Nephron progenitor cell (in vitro differentiated cells): Measurements from ENCODE around the gene NIN.

Source experiments
- DNase-seq: peaks from one replicate; pipeline ENCODE4 v3.0.0; 2021
- H3K27ac Mint-ChIP-seq: 2 replicates; pipeline ENCODE4 v1.8.0; 2021; ENCODE audit warnings: mild to moderate bottlenecking, moderate library complexity, mixed read lengths
- H3K27me3 Mint-ChIP-seq: 2 replicates; pipeline ENCODE4 v1.8.0; 2021; ENCODE audit warnings: mild to moderate bottlenecking, low read depth, mixed read lengths; ENCODE audit not compliant: poor library complexity
- H3K36me3 Mint-ChIP-seq: 2 replicates; pipeline ENCODE4 v1.8.0; 2021; ENCODE audit warnings: low read depth, mixed read lengths
- H3K4me1 Mint-ChIP-seq: 2 replicates; pipeline ENCODE4 v1.8.0; 2021; ENCODE audit warnings: mixed read lengths
- H3K4me3 Mint-ChIP-seq: 2 replicates; pipeline ENCODE4 v1.8.0; 2021; ENCODE audit warnings: mild to moderate bottlenecking, moderate library complexity, mixed read lengths
- H3K9me3 Mint-ChIP-seq: 2 replicates; pipeline ENCODE4 v1.8.0; 2021; ENCODE audit warnings: mild to moderate bottlenecking, moderate library complexity, mixed read lengths
- TF ChIP-seq, protein P1 (sequence below): fragments of 200-600 bp; sonication (generic); IDR thresholded peaks from 2 replicates; pipeline ENCODE4 v1.5.0; 2021; ENCODE audit warnings: antibody characterized with exemption

The NIN gene

GRCh38 chr14:50670866-50671256 lies 160.1 kb downstream of the NIN start:
- Mint-ChIP-seq H3K27me3 (peaks cover 2% of the 10 kb centered on the region), H3K36me3 (no peaks in the 10 kb centered on the region), H3K4me3 (no peak overlapping the region), H3K4me1 (peaks cover 11% of the 10 kb centered on the region), H3K27ac (no peak overlapping the region), H3K9me3 (no peaks in the 10 kb centered on the region)
- TF ChIP-seq, protein P1, sequence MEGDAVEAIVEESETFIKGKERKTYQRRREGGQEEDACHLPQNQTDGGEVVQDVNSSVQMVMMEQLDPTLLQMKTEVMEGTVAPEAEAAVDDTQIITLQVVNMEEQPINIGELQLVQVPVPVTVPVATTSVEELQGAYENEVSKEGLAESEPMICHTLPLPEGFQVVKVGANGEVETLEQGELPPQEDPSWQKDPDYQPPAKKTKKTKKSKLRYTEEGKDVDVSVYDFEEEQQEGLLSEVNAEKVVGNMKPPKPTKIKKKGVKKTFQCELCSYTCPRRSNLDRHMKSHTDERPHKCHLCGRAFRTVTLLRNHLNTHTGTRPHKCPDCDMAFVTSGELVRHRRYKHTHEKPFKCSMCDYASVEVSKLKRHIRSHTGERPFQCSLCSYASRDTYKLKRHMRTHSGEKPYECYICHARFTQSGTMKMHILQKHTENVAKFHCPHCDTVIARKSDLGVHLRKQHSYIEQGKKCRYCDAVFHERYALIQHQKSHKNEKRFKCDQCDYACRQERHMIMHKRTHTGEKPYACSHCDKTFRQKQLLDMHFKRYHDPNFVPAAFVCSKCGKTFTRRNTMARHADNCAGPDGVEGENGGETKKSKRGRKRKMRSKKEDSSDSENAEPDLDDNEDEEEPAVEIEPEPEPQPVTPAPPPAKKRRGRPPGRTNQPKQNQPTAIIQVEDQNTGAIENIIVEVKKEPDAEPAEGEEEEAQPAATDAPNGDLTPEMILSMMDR = no peak
- no peak for DNase-seq

DNA sequence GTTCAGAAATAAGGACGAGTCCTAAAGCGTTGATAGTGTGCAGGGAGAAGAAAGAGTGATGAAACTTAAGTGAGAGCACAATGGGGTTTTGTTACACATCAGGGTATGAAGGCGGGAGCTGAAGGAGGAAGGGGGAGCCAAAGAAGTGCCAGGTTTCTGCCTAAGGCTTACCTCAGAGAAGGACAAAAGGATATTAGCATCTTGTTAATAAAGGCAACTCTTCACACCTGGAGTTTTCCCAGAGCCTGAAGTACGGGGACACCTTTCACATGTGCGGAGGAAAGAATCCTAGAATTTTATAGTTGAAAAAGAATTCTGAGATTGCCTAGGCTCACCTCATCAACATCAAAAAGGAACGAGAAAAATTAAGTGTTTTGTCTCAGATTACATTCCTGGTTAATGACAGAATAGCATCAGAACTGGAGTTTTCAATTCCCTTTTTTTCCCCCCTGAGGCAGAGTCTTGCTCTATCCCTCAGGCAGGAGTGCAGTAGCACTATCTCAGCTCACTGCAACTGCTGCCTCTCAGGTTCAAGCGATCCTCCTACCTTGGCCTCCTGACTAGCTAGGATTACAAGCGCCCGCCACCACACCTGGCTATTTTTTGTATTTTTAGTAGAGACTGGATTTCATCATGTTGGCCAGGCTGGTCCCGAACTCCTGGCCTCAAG lies 160.6 kb downstream of the NIN start:
- H3K36me3 Mint-ChIP-seq = peaks cover under 1% of the 10 kb centered on the region
- H3K27me3 Mint-ChIP-seq = peaks cover 2% of the 10 kb centered on the region
- TF ChIP-seq, protein P1 = no peak
- no peak overlapping the region for H3K4me3 Mint-ChIP-seq
- no peaks in the 10 kb centered on the region for H3K9me3 Mint-ChIP-seq
- no peak overlapping the region for H3K27ac Mint-ChIP-seq
- peaks cover 11% of the 10 kb centered on the region for H3K4me1 Mint-ChIP-seq
- DNase-seq = no peak
